DMS53 treated with DMSO at 0.1 percent for 48 hours (cell line): Measurements from ENCODE around the gene OR2F1.
"Not testable (repeated sequence)": the region's sequence is repeated elsewhere in the genome, so short reads cannot be mapped to it uniquely, and the experiment has no call there.

ENCODE experiments used
- DNase-seq: peaks from one replicate; lab custom pipeline; 2025; ENCODE audit not compliant: unreplicated experiment; lab: John Stamatoyannopoulos, UW

OR2F1 gene

DNA sequence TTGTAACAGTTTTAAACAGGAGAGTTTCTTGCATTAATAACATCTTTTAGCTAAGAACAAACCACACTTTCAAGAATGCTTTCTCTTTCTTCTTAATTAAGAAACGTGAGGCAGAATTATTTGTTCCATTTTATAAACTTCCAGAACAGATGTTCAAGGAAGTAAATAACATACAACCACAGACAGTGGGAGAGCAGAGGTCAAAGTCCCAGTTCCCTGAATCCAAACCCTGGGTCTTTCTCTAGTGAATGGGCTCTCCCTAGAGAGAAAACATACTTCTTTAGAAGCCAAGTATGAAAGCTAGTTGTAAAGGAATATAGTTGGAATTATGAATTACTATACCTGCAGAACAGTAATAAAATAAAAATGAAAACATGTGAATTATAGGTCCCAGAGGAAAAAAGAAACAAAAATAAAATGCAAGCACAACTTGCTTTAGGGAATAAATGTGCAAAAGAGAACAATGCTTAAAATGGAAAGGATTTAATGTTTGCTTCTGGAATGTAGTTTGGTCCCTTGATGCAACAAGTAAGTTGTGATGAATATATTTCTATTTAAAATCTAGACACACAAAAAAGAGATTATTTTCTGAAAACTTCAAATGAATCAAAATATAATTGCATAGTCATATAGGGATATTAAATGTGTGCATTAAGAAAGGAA is 51.5 kb downstream of the OR2F1 start:
- DNase-seq, result no peak

DNA sequence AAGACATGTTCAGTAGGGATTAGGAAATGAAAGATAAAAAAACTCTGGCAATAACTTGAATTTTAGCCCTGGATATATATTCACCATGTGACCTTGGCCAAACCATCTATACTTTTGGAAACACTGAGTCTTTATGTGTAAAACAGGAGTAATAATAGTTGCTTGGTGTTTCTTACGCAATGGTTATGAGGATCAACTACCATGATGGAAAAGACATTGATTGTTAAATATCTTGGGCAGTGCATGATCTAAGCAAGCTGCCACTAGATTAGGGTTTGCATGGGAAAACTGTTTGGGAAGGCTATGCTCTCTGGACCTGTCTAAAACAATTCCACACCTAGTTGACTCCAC is 52.0 kb downstream of the OR2F1 start:
- no peak for DNase-seq

DNA sequence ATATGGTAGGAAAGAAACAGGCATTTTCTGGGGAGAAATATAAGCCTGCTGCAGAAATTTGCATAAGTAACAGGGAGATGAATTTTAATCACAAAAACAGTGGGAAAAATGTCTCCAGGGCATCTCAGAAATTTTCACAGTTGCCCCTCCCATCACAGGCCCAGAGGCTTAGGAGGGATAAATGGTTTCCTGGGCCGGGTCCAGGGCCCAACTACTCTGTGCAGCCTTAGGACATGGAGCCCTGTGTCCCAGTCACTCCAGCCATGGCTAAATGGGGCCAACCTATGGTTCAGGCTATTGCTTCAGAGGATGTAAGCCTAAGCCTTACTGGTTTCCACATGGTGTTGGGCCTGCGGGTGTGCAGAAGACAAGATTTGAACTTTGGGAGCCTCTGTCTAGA is 54.7 kb downstream of the OR2F1 start:
- no peak for DNase-seq

DNA sequence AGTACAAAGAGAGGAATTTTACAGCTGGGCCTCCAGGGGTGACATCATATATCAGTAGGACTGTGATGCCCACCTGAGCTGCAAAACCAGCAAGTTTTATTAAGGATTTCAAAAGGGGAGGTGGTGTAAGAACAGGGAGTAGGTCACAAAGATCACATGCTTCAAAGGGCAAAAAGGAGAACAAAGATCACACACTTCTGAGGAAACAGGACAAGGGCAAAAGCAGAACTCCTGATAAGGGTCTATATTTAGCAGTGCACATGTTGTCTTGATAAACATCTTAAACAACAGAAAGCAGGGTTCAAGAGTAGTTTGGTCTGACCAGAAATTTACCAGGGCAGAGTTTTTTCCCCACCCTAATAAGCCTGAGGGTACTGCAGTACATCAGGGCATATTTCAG is 55.4 kb downstream of the OR2F1 start:
- DNase-seq, result not testable (repeated sequence)

DNA sequence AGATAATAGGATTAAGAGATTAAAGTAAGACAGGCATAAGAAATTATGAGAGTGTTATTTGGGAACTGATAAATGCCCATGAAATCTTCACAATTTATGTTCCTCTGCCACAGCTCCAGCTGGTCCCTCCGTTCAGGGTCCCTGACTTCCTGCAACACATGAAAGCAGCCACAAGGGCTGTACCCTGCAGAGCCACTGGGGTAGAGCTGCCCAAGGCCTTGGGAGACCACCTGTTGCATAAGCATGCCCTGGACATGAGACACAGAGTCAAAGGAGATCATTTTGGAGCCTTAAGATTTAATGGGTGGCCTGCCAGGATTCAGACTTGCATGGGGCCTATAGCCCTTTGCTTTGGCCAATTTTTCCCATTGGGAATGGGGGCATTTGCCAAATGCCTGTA is 56.2 kb downstream of the OR2F1 start:
- not testable (repeated sequence) for DNase-seq

DNA sequence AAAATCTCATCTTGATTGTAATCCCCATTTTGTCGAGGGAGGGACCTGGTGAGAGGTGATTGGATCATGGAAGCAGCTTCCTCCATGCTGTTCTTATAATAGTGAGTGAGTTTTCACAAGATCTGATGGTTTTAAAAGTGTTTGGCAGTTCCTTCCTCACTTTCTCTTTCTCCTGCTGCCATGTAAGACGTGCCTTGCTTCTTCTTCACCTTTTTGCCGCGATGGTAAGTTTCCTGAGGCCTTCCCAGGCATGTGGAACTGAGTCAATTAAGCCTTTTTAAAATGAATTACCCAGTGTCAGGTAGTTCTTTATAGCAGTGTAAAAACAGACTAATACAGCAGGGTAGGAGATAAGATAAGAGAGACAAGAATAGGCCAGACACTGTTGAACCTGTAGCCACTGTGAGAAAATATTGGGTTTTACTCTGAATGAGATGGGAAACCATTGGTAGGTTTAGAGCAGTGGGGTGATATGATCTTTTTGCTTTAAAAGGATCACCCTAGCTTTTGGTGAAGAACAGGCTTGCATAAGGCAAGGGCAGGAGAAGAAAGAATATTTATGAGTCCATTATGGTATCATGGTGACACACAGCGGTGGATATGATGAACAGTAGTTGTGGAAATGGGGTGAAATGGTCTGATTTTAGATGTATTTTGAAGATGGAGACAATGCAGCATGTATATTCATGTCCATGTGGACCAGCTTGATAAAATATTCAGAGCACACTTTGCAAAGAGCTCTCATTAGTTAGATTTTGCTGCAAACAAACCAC is 57.0 kb downstream of the OR2F1 start:
- DNase-seq, result no peak
